OCI-LY1 (cell line): ENCODE data around the gene CEMIP.

Source experiments
- H2AFZ ChIP-seq: fragments of 200-600 bp; sonication (generic), shearing (Covaris generic); 2 replicates; pipeline ENCODE4 v1.6.0; 2014; ENCODE audit warnings: antibody characterized with exemption, mild to moderate bottlenecking, low read length
- H3F3A ChIP-seq: fragments of 200-600 bp; sonication (generic), shearing (Covaris generic); 2 replicates; pipeline ENCODE4 v1.6.0; 2014; ENCODE audit warnings: mild to moderate bottlenecking, antibody characterized with exemption, low read length, moderate library complexity; ENCODE audit not compliant: insufficient read depth
- H3K27ac ChIP-seq: fragments of 200-600 bp; sonication (generic); 2 replicates; pipeline ENCODE4 v1.5.1; 2014; ENCODE audit warnings: low read length, mixed run types, mild to moderate bottlenecking, low read depth; ENCODE audit not compliant: poor library complexity, severe bottlenecking
- H3K27me3 ChIP-seq: fragments of 200-600 bp; sonication (generic); 2 replicates; pipeline ENCODE4 v1.6.0; 2014; ENCODE audit warnings: antibody characterized with exemption, mild to moderate bottlenecking, low read length, moderate library complexity; ENCODE audit not compliant: insufficient read depth
- H3K36me3 ChIP-seq: fragments of 200-600 bp; sonication (generic); 2 replicates; pipeline ENCODE4 v1.6.1; 2014; ENCODE audit warnings: mild to moderate bottlenecking, antibody characterized with exemption, low read length, moderate library complexity, mixed read lengths; ENCODE audit not compliant: insufficient read depth
- H3K4me1 ChIP-seq: fragments of 200-600 bp; sonication (generic); 2 replicates; pipeline ENCODE4 v1.5.1; 2014; ENCODE audit warnings: mild to moderate bottlenecking, low read length, moderate library complexity; ENCODE audit not compliant: insufficient read depth, severe bottlenecking
- H3K4me2 ChIP-seq: fragments of 200-600 bp; sonication (generic), shearing (Covaris generic); 2 replicates; pipeline ENCODE4 v1.6.1; 2014; ENCODE audit warnings: low read length
- H3K4me3 ChIP-seq: fragments of 200-600 bp; sonication (generic); 2 replicates; pipeline ENCODE4 v1.5.1; 2014; ENCODE audit warnings: low read length, low read depth, mild to moderate bottlenecking, mixed read lengths; ENCODE audit not compliant: poor library complexity, severe bottlenecking
- H3K79me2 ChIP-seq: fragments of 200-600 bp; shearing (Covaris generic); 2 replicates; pipeline ENCODE4 v1.6.1; 2016; ENCODE audit warnings: mixed run types, low read length, mixed read lengths; ENCODE audit not compliant: insufficient read depth
- H3K9ac ChIP-seq: fragments of 200-600 bp; sonication (generic), shearing (Covaris generic); 2 replicates; pipeline ENCODE4 v1.6.1; 2014; ENCODE audit warnings: mild to moderate bottlenecking, low read length, mixed read lengths
- H3K9me2 ChIP-seq: fragments of 200-600 bp; sonication (generic), shearing (Covaris generic); 2 replicates; pipeline ENCODE4 v1.6.1; 2014; ENCODE audit warnings: low read depth, mild to moderate bottlenecking, low read length, mixed read lengths
- H3K9me3 ChIP-seq: fragments of 200-600 bp; shearing (Covaris generic); 2 replicates; pipeline ENCODE4 v1.6.1; 2014; ENCODE audit warnings: low read length, mixed read lengths
- H4K20me1 ChIP-seq: fragments of 200-600 bp; sonication (generic), shearing (Covaris generic); 2 replicates; pipeline ENCODE4 v1.6.0; 2016; ENCODE audit warnings: mild to moderate bottlenecking, low read length; ENCODE audit not compliant: insufficient read depth
- EZH2 ChIP-seq: fragments of 200-600 bp; sonication (generic), shearing (Covaris generic); IDR thresholded peaks from 2 replicates; pipeline ENCODE4 v1.8.0; 2017; ENCODE audit warnings: borderline replicate concordance, mixed run types, mild to moderate bottlenecking, antibody characterized with exemption, low read length, moderate library complexity, mixed read lengths
- TF ChIP-seq, protein P1 (sequence below): fragments of 200-600 bp; sonication (generic), shearing (Covaris generic); IDR thresholded peaks from 2 replicates; pipeline ENCODE4 v1.5.1; 2017; ENCODE audit warnings: mild to moderate bottlenecking, antibody characterized with exemption, low read length, moderate library complexity, mixed read lengths

Gene CEMIP

DNA sequence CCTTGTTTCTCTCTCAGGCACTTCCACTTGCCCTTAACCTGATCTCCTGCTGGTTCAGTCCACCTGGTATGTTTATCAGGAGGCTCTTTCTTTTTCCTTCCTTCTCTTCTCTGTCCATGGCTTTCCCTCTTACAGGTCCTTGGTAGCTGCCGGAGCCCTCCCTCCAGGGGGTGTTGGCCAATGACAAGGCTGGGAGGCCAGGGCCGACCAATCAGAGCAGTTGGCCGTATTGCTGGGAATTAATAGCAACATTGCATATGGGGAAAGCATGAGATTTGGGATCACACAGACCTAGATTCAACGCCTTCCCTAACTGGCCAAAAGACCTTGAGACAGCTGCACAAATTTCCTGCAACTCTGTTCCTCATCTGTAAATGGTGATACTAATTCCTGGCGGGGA, 62.4 kb downstream of the CEMIP start:
- H3K4me1 ChIP-seq: no peaks in the 10 kb centered on the region
- no peaks in the 10 kb centered on the region for H3K9me2 ChIP-seq
- no peaks in the 10 kb centered on the region for H3K79me2 ChIP-seq
- no peaks in the 10 kb centered on the region for H3K36me3 ChIP-seq
- H3K9ac ChIP-seq: no peak overlapping the region
- H3K4me2 ChIP-seq: no peak overlapping the region
- no peaks in the 10 kb centered on the region for H3F3A ChIP-seq
- no peaks in the 10 kb centered on the region for H3K9me3 ChIP-seq
- no peak overlapping the region for H3K27ac ChIP-seq
- TF ChIP-seq, protein P1, sequence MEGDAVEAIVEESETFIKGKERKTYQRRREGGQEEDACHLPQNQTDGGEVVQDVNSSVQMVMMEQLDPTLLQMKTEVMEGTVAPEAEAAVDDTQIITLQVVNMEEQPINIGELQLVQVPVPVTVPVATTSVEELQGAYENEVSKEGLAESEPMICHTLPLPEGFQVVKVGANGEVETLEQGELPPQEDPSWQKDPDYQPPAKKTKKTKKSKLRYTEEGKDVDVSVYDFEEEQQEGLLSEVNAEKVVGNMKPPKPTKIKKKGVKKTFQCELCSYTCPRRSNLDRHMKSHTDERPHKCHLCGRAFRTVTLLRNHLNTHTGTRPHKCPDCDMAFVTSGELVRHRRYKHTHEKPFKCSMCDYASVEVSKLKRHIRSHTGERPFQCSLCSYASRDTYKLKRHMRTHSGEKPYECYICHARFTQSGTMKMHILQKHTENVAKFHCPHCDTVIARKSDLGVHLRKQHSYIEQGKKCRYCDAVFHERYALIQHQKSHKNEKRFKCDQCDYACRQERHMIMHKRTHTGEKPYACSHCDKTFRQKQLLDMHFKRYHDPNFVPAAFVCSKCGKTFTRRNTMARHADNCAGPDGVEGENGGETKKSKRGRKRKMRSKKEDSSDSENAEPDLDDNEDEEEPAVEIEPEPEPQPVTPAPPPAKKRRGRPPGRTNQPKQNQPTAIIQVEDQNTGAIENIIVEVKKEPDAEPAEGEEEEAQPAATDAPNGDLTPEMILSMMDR: no peak
- no peak for TF ChIP-seq EZH2
- H3K27me3 ChIP-seq: 0 out of 2 replicates have a peak, but pooled peaks cover 7% of the 10 kb centered on the region
- H3K4me3 ChIP-seq: no peak overlapping the region
- H4K20me1 ChIP-seq: no peaks in the 10 kb centered on the region
- no peak overlapping the region for H2AFZ ChIP-seq

GRCh38 chr15:80844011-80844732, 65.0 kb downstream of the CEMIP start:
- H3K27ac ChIP-seq: no peak overlapping the region
- TF ChIP-seq, protein P1: no peak
- no peak for TF ChIP-seq EZH2
- H3K36me3 ChIP-seq: no peaks in the 10 kb centered on the region
- H3K27me3 ChIP-seq: 0 out of 2 replicates have a peak, but pooled peaks cover 10% of the 10 kb centered on the region
- H2AFZ ChIP-seq: no peak overlapping the region
- H3K9ac ChIP-seq: no peak overlapping the region
- no peaks in the 10 kb centered on the region for H3K9me3 ChIP-seq
- no peak overlapping the region for H3K4me2 ChIP-seq
- H4K20me1 ChIP-seq: no peaks in the 10 kb centered on the region
- no peak overlapping the region for H3K4me3 ChIP-seq
- no peaks in the 10 kb centered on the region for H3K9me2 ChIP-seq
- H3F3A ChIP-seq: no peaks in the 10 kb centered on the region
- no peaks in the 10 kb centered on the region for H3K79me2 ChIP-seq
- no peaks in the 10 kb centered on the region for H3K4me1 ChIP-seq

- Histone ChIP-seq H3F3A (no peaks in the 10 kb centered on the region), H4K20me1 (no peaks in the 10 kb centered on the region), H3K4me2 (no peak overlapping the region), H3K27me3 (0 out of 2 replicates have a peak, but pooled peaks cover 10% of the 10 kb centered on the region), H3K9me2 (no peaks in the 10 kb centered on the region), H3K27ac (no peak overlapping the region), H2AFZ (no peak overlapping the region), H3K4me1 (no peaks in the 10 kb centered on the region), H3K79me2 (no peaks in the 10 kb centered on the region), H3K9me3 (no peaks in the 10 kb centered on the region), H3K36me3 (no peaks in the 10 kb centered on the region), H3K9ac (no peak overlapping the region), H3K4me3 (no peak overlapping the region)
- no peak for TF ChIP-seq EZH2
- TF ChIP-seq, protein P1: no peak
These were observed 67.1 kb downstream of the CEMIP start for GRCh38 chr15:80846031-80846815.
